CD14-positive monocyte (primary cell): ENCODE data around the gene WDR70. TPM values are rescaled to one million over a fixed set of nuclear protein-coding genes. Genes with fewer than 3 reads are reported as not detected.

Experiments used
- DNase-seq, 3 donors: peaks; one replicate each; pipeline ENCODE4 v3.0.0-alpha.2; 2011 to 2022
- H2AFZ ChIP-seq: 2 replicates; pipeline ENCODE4 v1.6.0; 2012; ENCODE audit warnings: mild to moderate bottlenecking, low read depth, low read length, inconsistent platforms; ENCODE audit not compliant: insufficient read depth, poor library complexity, severe bottlenecking
- H3K27ac ChIP-seq, 2 donors: 1 replicate in 1 of 2; 2 replicates in 1 of 2; pipeline ENCODE4 v1.5.1; 2012 to 2013; ENCODE audit warnings: low read length in 2 of 2, control low read depth in 1 of 2, inconsistent platforms in 1 of 2, low read depth in 1 of 2, mild to moderate bottlenecking in 1 of 2
- H3K27me3 ChIP-seq, 2 donors: one replicate each; pipeline versions ENCODE4 v1.6.0 to v1.6.1; 2011 to 2013; ENCODE audit warnings: low read length in 2 of 2; ENCODE audit not compliant: control insufficient read depth in 2 of 2, insufficient read depth in 2 of 2
- H3K36me3 ChIP-seq, 2 donors: replicated peaks in 1 of 2; 1 replicate in 1 of 2; 2 replicates in 1 of 2; pipeline versions ENCODE4 v1.5.1 to v1.6.1; 2012 to 2013; ENCODE audit warnings: low read length in 2 of 2, control low read depth in 1 of 2, inconsistent platforms in 1 of 2, mild to moderate bottlenecking in 1 of 2; ENCODE audit not compliant: insufficient read depth in 2 of 2, control insufficient read depth in 1 of 2
- H3K4me1 ChIP-seq, 2 donors: 1 replicate in 1 of 2; 2 replicates in 1 of 2; pipeline versions ENCODE4 v1.5.1 to v1.6.1; 2012 to 2013; ENCODE audit warnings: low read length in 2 of 2, control low read depth in 1 of 2, inconsistent platforms in 1 of 2, mild to moderate bottlenecking in 1 of 2, moderate library complexity in 1 of 2; ENCODE audit not compliant: insufficient read depth in 2 of 2, control insufficient read depth in 1 of 2
- H3K4me2 ChIP-seq: replicated peaks from 2 replicates; pipeline ENCODE3; 2012; ENCODE audit warnings: low read length, moderate library complexity, mild to moderate bottlenecking; ENCODE audit not compliant: poor library complexity, severe bottlenecking; ENCODE audit errors: extremely low read depth
- H3K4me3 ChIP-seq, 3 experiments: fragments of 200-600 bp in 1 of 3; sonication (generic) in 1 of 3; replicated peaks in 1 of 3; 1 replicate in 2 of 3; 2 replicates in 1 of 3; pipeline ENCODE4 v1.5.1; 2011 to 2013; ENCODE audit warnings: low read length in 3 of 3, mild to moderate bottlenecking in 3 of 3, control low read depth in 2 of 3, low read depth in 2 of 3, inconsistent platforms in 1 of 3, moderate library complexity in 1 of 3
- H3K79me2 ChIP-seq: 2 replicates; pipeline ENCODE4 v1.6.0; 2012; ENCODE audit warnings: mild to moderate bottlenecking, control low read depth, inconsistent platforms, low read length, moderate library complexity; ENCODE audit not compliant: insufficient read depth
- H3K9ac ChIP-seq: 2 replicates; pipeline ENCODE4 v1.6.0; 2017; ENCODE audit warnings: low read length, mild to moderate bottlenecking; ENCODE audit not compliant: insufficient read depth, poor library complexity, severe bottlenecking
- H3K9me3 ChIP-seq, 2 donors: replicated peaks in 1 of 2; 1 replicate in 1 of 2; 2 replicates in 1 of 2; pipeline versions ENCODE4 v1.5.1 to v1.6.1; 2012 to 2013; ENCODE audit warnings: low read length in 2 of 2, control low read depth in 1 of 2; ENCODE audit not compliant: control insufficient read depth in 1 of 2, insufficient read depth in 1 of 2
- H4K20me1 ChIP-seq: 2 replicates; pipeline ENCODE4 v1.6.0; 2012; ENCODE audit warnings: mild to moderate bottlenecking, low read length, control low read depth, moderate library complexity; ENCODE audit not compliant: insufficient read depth
- H3K27ac Mint-ChIP-seq, 7 donors: one replicate each; pipeline ENCODE4 v1.8.0; 2020; ENCODE audit warnings: mild to moderate bottlenecking in 7 of 7, mixed read lengths in 7 of 7, moderate library complexity in 6 of 7, inconsistent platforms in 2 of 7
- H3K27me3 Mint-ChIP-seq, 3 donors: one replicate each; pipeline ENCODE4 v1.8.0; 2021 to 2022; ENCODE audit warnings: low read depth in 3 of 3, mild to moderate bottlenecking in 3 of 3, mixed read lengths in 3 of 3, moderate library complexity in 3 of 3, inconsistent platforms in 1 of 3
- H3K36me3 Mint-ChIP-seq, 2 donors: one replicate each; pipeline ENCODE4 v1.8.0; 2020; ENCODE audit warnings: mixed read lengths in 2 of 2, inconsistent platforms in 1 of 2, mild to moderate bottlenecking in 1 of 2
- H3K4me1 Mint-ChIP-seq: one replicate; pipeline ENCODE4 v1.8.0; 2020; ENCODE audit warnings: mild to moderate bottlenecking, mixed read lengths
- H3K4me3 Mint-ChIP-seq, 2 donors: one replicate each; pipeline ENCODE4 v1.8.0; 2020; ENCODE audit warnings: mild to moderate bottlenecking in 2 of 2, mixed read lengths in 2 of 2, moderate library complexity in 1 of 2
- H3K9me3 Mint-ChIP-seq, 7 donors: one replicate each; pipeline ENCODE4 v1.8.0; 2020 to 2022; ENCODE audit warnings: mixed read lengths in 7 of 7, mild to moderate bottlenecking in 6 of 7, moderate library complexity in 6 of 7, inconsistent platforms in 2 of 7
- WGBS: methylation state at CpG from one replicate; pipeline ENCODE4 v1.1.5; 2013; ENCODE audit warnings: missing lambda C conversion rate; ENCODE audit not compliant: insufficient coverage; 5-methylcytosine and 5-hydroxymethylcytosine counted together
- intact Hi-C, 2 donors: fragments of 100-400 bp; cut with micrococcal nuclease; formaldehyde crosslinking; loops; one replicate each; pipeline versions ENCODE4 v1.15.0 to v1.15.1; 2023
- polyA plus RNA-seq, 3 donors: library from polyadenylated mRNA; depleted of rRNA in 1 of 3; unstranded in 2 of 3; stranded (reverse) in 1 of 3; fragments of 300-500 nt in 2 of 3; fragments of >200 nt in 1 of 3; fragmentation: Illumina TruSeq in 2 of 3; gene quantifications; 1 replicate in 2 of 3; 2 replicates in 1 of 3; pipeline ENCODE4 v1.2.3, GENCODE V29; 2012 to 2021
- TF ChIP-seq, protein P1 (sequence below): fragments of 200-600 bp; IDR thresholded peaks from one replicate; pipeline ENCODE4 v1.8.0; 2022; ENCODE audit warnings: antibody characterized with exemption, mild to moderate bottlenecking

The WDR70 gene
- polyA plus RNA-seq, 3 donors, result 13.1 to 21.0 (median 19.1) TPM

GRCh38 chr5:37709020-37709419 lies 329.9 kb downstream of the WDR70 start:
- Histone ChIP-seq H3K79me2 (no peaks in the 10 kb centered on the region), H3K27me3 (no peaks in the 10 kb centered on the region), H3K9ac (no peak overlapping the region), H3K4me3 (no peak overlapping the region), H3K36me3 (peaks cover 0 to under 1% of the 10 kb centered on the region in 2 donors), H3K4me2 (no peak overlapping the region), H3K27ac (no peak overlapping the region), H3K4me1 (no peaks in the 10 kb centered on the region), H4K20me1 (no peaks in the 10 kb centered on the region), H2AFZ (no peak overlapping the region), H3K9me3 (no peaks in the 10 kb centered on the region)
- H3K9me3 Mint-ChIP-seq, result peaks cover 0 to 2% (median 0%) of the 10 kb centered on the region in 7 donors
- peaks cover 18 to 25% of the 10 kb centered on the region in 2 donors for H3K36me3 Mint-ChIP-seq
- DNase-seq, result no peak
- TF ChIP-seq, protein P1, sequence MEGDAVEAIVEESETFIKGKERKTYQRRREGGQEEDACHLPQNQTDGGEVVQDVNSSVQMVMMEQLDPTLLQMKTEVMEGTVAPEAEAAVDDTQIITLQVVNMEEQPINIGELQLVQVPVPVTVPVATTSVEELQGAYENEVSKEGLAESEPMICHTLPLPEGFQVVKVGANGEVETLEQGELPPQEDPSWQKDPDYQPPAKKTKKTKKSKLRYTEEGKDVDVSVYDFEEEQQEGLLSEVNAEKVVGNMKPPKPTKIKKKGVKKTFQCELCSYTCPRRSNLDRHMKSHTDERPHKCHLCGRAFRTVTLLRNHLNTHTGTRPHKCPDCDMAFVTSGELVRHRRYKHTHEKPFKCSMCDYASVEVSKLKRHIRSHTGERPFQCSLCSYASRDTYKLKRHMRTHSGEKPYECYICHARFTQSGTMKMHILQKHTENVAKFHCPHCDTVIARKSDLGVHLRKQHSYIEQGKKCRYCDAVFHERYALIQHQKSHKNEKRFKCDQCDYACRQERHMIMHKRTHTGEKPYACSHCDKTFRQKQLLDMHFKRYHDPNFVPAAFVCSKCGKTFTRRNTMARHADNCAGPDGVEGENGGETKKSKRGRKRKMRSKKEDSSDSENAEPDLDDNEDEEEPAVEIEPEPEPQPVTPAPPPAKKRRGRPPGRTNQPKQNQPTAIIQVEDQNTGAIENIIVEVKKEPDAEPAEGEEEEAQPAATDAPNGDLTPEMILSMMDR, result no peak
- intact Hi-C loops, result no loop called here
- H3K4me3 Mint-ChIP-seq, result no peak overlapping the region
- H3K27ac Mint-ChIP-seq, result no peak overlapping the region
- peaks cover 3% of the 10 kb centered on the region for H3K4me1 Mint-ChIP-seq
- no peaks in the 10 kb centered on the region for H3K27me3 Mint-ChIP-seq

GRCh38 chr5:37710965-37711364 lies 331.8 kb downstream of the WDR70 start:
- no peak overlapping the region for H3K4me2 ChIP-seq
- intact Hi-C loops, result no loop called here
- H3K36me3 Mint-ChIP-seq, result peaks cover 11 to 21% of the 10 kb centered on the region in 2 donors

More at GRCh38 chr5:37710965-37711364, 331.8 kb downstream of the WDR70 start:
- WGBS, result 100% methylated on average over 1 of the region's 2 CpGs
- Histone ChIP-seq H3K27ac (no peak overlapping the region), H3K36me3 (no peaks in the 10 kb centered on the region), H4K20me1 (no peaks in the 10 kb centered on the region), H3K27me3 (no peaks in the 10 kb centered on the region), H3K9ac (no peak overlapping the region), H3K9me3 (no peaks in the 10 kb centered on the region), H3K4me3 (no peak overlapping the region), H3K79me2 (no peaks in the 10 kb centered on the region), H2AFZ (no peak overlapping the region), H3K4me1 (no peaks in the 10 kb centered on the region)
- peaks cover 0 to 2% (median 0%) of the 10 kb centered on the region in 7 donors for H3K9me3 Mint-ChIP-seq
- TF ChIP-seq, protein P1, result no peak
- DNase-seq, result no peak
- H3K4me1 Mint-ChIP-seq, result peaks cover 3% of the 10 kb centered on the region
- no peak overlapping the region for H3K4me3 Mint-ChIP-seq
- H3K27ac Mint-ChIP-seq, result no peak overlapping the region
- no peaks in the 10 kb centered on the region for H3K27me3 Mint-ChIP-seq
